Stimulated activated CD4-positive, alpha-beta T cell treated with anti-CD3 and anti-CD28 coated beads, TNF-alpha, amount 100 ng/mL, for 4 hours (primary cell): ENCODE data around the gene KLK1.

Source experiments
- DNase-seq, 3 experiments: peaks; one replicate each; pipeline ENCODE4 v3.0.0-alpha.2; 2020; ENCODE audit warnings: low read depth in 3 of 3

The KLK1 gene

GRCh38 chr19:50823389-50824042 is at the start of gene KLK1:
Gene KLK1, minus strand, starts transcription at chr19:50823787. Its CDS starts 39 bp downstream, at chr19:50823748.
- DNase-seq: no peak

- DNase-seq: no peak
These were observed 49.5 kb upstream of the KLK1 start, which contains the start of gene KLK2 for GRCh38 chr19:50873056-50873455. Gene KLK2, plus strand, starts transcription at chr19:50873439. Its CDS starts 35 bp downstream, at chr19:50873474.

GRCh38 chr19:50870417-50871089 is 47.0 kb upstream of the KLK1 start:
- DNase-seq: no peak

GRCh38 chr19:50869479-50869878 is 45.9 kb upstream of the KLK1 start:
- no peak for DNase-seq

- no peak for DNase-seq
These were observed 38.1 kb upstream of the KLK1 start for GRCh38 chr19:50861496-50862286.

- DNase-seq: no peak
These were observed 37.4 kb upstream of the KLK1 start for GRCh38 chr19:50861010-50861409.

- DNase-seq: no peak
These were observed 36.3 kb upstream of the KLK1 start for GRCh38 chr19:50859849-50860248.

GRCh38 chr19:50858886-50859285 is 35.3 kb upstream of the KLK1 start:
- DNase-seq: no peak

GRCh38 chr19:50857366-50857765 is 33.8 kb upstream of the KLK1 start:
- DNase-seq: no peak

- DNase-seq: no peak
These were observed 31.2 kb upstream of the KLK1 start, which contains the start of gene KLK3 for GRCh38 chr19:50854636-50855410. Gene KLK3, plus strand, starts transcription at chr19:50854915. Its CDS starts 41 bp downstream, at chr19:50854956.

GRCh38 chr19:50851620-50852019 is 28.0 kb upstream of the KLK1 start:
- DNase-seq: no peak

GRCh38 chr19:50850738-50851137 is 27.2 kb upstream of the KLK1 start:
- DNase-seq: no peak

- no peak for DNase-seq
These were observed 20.8 kb upstream of the KLK1 start for GRCh38 chr19:50844296-50844935.

GRCh38 chr19:50843701-50844221 is 20.2 kb upstream of the KLK1 start:
- DNase-seq: no peak

GRCh38 chr19:50843205-50843604 is 19.6 kb upstream of the KLK1 start:
- DNase-seq: no peak

- DNase-seq: no peak
These were observed 18.5 kb upstream of the KLK1 start for GRCh38 chr19:50842130-50842529.

- DNase-seq: no peak
These were observed 16.4 kb upstream of the KLK1 start for GRCh38 chr19:50839712-50840655.

- DNase-seq: no peak
These were observed 14.7 kb upstream of the KLK1 start for GRCh38 chr19:50838239-50838638.

GRCh38 chr19:50837300-50837699 is 13.7 kb upstream of the KLK1 start:
- no peak for DNase-seq
